OCI-LY7 (cell line): ENCODE measurements around the gene ACVR1.

Source experiments
- CTCF ChIP-seq: fragments of 200-600 bp; sonication (generic); conservative IDR thresholded peaks from 2 replicates; pipeline ENCODE4 v1.5.1; 2014; ENCODE audit warnings: mild to moderate bottlenecking, antibody characterized with exemption, low read length, moderate library complexity, mixed read lengths
- EZH2phosphoT487 ChIP-seq: fragments of 200-600 bp; sonication (generic); IDR thresholded peaks from 2 replicates; pipeline ENCODE4 v1.6.1; 2018; ENCODE audit warnings: low read depth, borderline replicate concordance, mild to moderate bottlenecking, mixed run types, antibody characterized with exemption, low read length, moderate library complexity, mixed read lengths

- no peak for TF ChIP-seq CTCF
- TF ChIP-seq EZH2phosphoT487 = no peak
Observed at GRCh38 chr2:157876786-157877138, 632 bp upstream of the ACVR1 start.
